Keratinocyte (primary cell): Measurements from ENCODE around the gene KDM6B. TPM values are rescaled to one million over a fixed set of nuclear protein-coding genes. Genes with fewer than 3 reads are reported as not detected.

Source experiments
- DNase-seq: peaks from one replicate; pipeline ENCODE4 v3.0.0-alpha.2; 2011; ENCODE audit warnings: low read depth, missing footprints, low spot score
- FAIRE-seq: peaks from 2 replicates; lab custom pipeline; 2011; peaks lifted over from hg19 to GRCh38; lab: Jason Lieb, UNC
- H2AFZ ChIP-seq: 2 replicates; pipeline ENCODE4 v1.6.0; 2012; ENCODE audit warnings: low read length, control low read depth, inconsistent platforms; ENCODE audit not compliant: control insufficient read depth
- H3K27ac ChIP-seq: 2 replicates; pipeline ENCODE4 v1.5.1; 2011; ENCODE audit warnings: low read length; ENCODE audit not compliant: control insufficient read depth, insufficient read depth
- H3K27me3 ChIP-seq: 3 replicates; pipeline ENCODE4 v1.6.0; 2011; ENCODE audit warnings: low read length; ENCODE audit not compliant: control insufficient read depth, insufficient read depth; ENCODE audit errors: extremely low read depth
- H3K36me3 ChIP-seq, 2 experiments: 2 replicates in 1 of 2; 3 replicates in 1 of 2; pipeline ENCODE4 v1.5.1; 2011; ENCODE audit warnings: low read length in 2 of 2, mild to moderate bottlenecking in 1 of 2; ENCODE audit not compliant: control insufficient read depth in 2 of 2, insufficient read depth in 2 of 2; ENCODE audit errors: extremely low read depth in 1 of 2
- H3K4me1 ChIP-seq: 3 replicates; pipeline ENCODE4 v1.5.1; 2011; ENCODE audit warnings: low read length; ENCODE audit not compliant: control insufficient read depth, insufficient read depth; ENCODE audit errors: extremely low read depth
- H3K4me2 ChIP-seq: 3 replicates; pipeline ENCODE4 v1.6.0; 2011; ENCODE audit warnings: low read depth, low read length; ENCODE audit not compliant: control insufficient read depth, insufficient read depth; ENCODE audit errors: extremely low read depth
- H3K4me3 ChIP-seq, 3 experiments: fragments of 200-600 bp in 1 of 3; sonication (generic) in 1 of 3; 2 replicates in 2 of 3; 3 replicates in 1 of 3; pipeline ENCODE4 v1.5.1; 2011 to 2016; ENCODE audit warnings: low read length in 3 of 3, mild to moderate bottlenecking in 3 of 3, control low read depth in 2 of 3, inconsistent platforms in 1 of 3, low read depth in 1 of 3, mixed read lengths in 1 of 3, mixed run types in 1 of 3, moderate library complexity in 1 of 3; ENCODE audit not compliant: control insufficient read depth in 2 of 3, insufficient read depth in 2 of 3; ENCODE audit errors: extremely low read depth in 1 of 3
- H3K79me2 ChIP-seq: 2 replicates; pipeline ENCODE4 v1.6.0; 2012; ENCODE audit warnings: low read length; ENCODE audit not compliant: control insufficient read depth, insufficient read depth
- H3K9ac ChIP-seq: 3 replicates; pipeline ENCODE4 v1.6.0; 2011; ENCODE audit warnings: low read length; ENCODE audit not compliant: control insufficient read depth, insufficient read depth; ENCODE audit errors: extremely low read depth
- H3K9me1 ChIP-seq: 3 replicates; pipeline ENCODE4 v1.6.0; 2011; ENCODE audit warnings: low read length; ENCODE audit not compliant: control insufficient read depth, insufficient read depth; ENCODE audit errors: extremely low read depth
- H3K9me3 ChIP-seq: 2 replicates; pipeline ENCODE4 v1.5.1; 2012; ENCODE audit warnings: low read depth, low read length; ENCODE audit not compliant: control insufficient read depth
- H4K20me1 ChIP-seq: 3 replicates; pipeline ENCODE4 v1.6.0; 2011; ENCODE audit warnings: low read length; ENCODE audit not compliant: control insufficient read depth, insufficient read depth; ENCODE audit errors: extremely low read depth
- CTCF ChIP-seq, 3 experiments: IDR thresholded peaks in 1 of 3; conservative IDR thresholded peaks in 1 of 3; optimal IDR thresholded peaks in 1 of 3; 2 replicates in 2 of 3; 3 replicates in 1 of 3; pipeline versions ENCODE3 to v1.5.1; 2011; ENCODE audit warnings: low read length in 3 of 3, mild to moderate bottlenecking in 3 of 3, moderate library complexity in 2 of 3, control low read depth in 1 of 3, inconsistent platforms in 1 of 3; ENCODE audit not compliant: insufficient read depth in 2 of 3; ENCODE audit errors: extremely low read depth in 1 of 3
- EZH2 ChIP-seq: IDR thresholded peaks from one replicate; pipeline ENCODE4 v1.6.1; 2012; ENCODE audit warnings: inconsistent platforms, mild to moderate bottlenecking, low read length, moderate library complexity
- dilution Hi-C: fragments of 300-500 bp; cut with MboI; formaldehyde crosslinking; loops from one replicate; pipeline ENCODE4 v1.7.0; 2020; ENCODE audit warnings: low sequenced_read_pairs; ENCODE audit not compliant: extremely low pct_ligation_motif_present
- polyA plus RNA-seq, 5 experiments: library from polyadenylated mRNA; depleted of rRNA in 3 of 5; stranded (reverse) in 3 of 5; stranded (forward) in 1 of 5; unstranded in 1 of 5; fragments of >200 nt; gene quantifications; 1 replicate in 1 of 5; 2 replicates in 3 of 5; 3 replicates in 1 of 5; pipeline versions ENCODE4 v1.2.1 to v1.2.3, GENCODE V29; 2011 to 2012; ENCODE audit warnings: missing spikeins in 2 of 5, low read depth in 1 of 5, low replicate concordance in 1 of 5

The KDM6B gene
- polyA plus RNA-seq, 1 donor (not counting 4 experiments of a cell fraction or from before 2014, with no cell fraction given): 1.6 TPM

- FAIRE-seq: no peak
- H3K9me1 ChIP-seq: no peaks in the 10 kb centered on the region
- no peak overlapping the region for H2AFZ ChIP-seq
- peak overlapping the region; percentile 99 for H3K4me2 ChIP-seq
- H3K79me2 ChIP-seq: peaks cover 24% of the 10 kb centered on the region
- dilution Hi-C loops: no loop called here
- peak overlapping the region; percentile 66 for H3K9ac ChIP-seq
- H4K20me1 ChIP-seq: peaks cover 3% of the 10 kb centered on the region
- H3K4me1 ChIP-seq: peaks cover 54% of the 10 kb centered on the region
- peak overlapping the region in 2 of 3 experiments; percentile 67 to 71 for H3K4me3 ChIP-seq
- no peak for DNase-seq
- H3K36me3 ChIP-seq: peaks cover 5 to 13% of the 10 kb centered on the region in 2 experiments
- H3K27me3 ChIP-seq: no peaks in the 10 kb centered on the region
- no peaks in the 10 kb centered on the region for H3K9me3 ChIP-seq
- peak overlapping the region; percentile 99 for H3K27ac ChIP-seq
- no peak for TF ChIP-seq EZH2
- TF ChIP-seq CTCF (optimal IDR thresholded peaks at IDR 0.05 in 1 of 3, IDR thresholded peaks at IDR 0.05 in 1 of 3, conservative IDR thresholded peaks at IDR 0.05 in 1 of 3; ENCODE audit: extremely low read depth in 1 of 3, insufficient read depth in 2 of 3, low read length in 3 of 3): no peak
Observed at GRCh38 chr17:7840875-7841274, 6.9 kb downstream of the KDM6B start.

DNA sequence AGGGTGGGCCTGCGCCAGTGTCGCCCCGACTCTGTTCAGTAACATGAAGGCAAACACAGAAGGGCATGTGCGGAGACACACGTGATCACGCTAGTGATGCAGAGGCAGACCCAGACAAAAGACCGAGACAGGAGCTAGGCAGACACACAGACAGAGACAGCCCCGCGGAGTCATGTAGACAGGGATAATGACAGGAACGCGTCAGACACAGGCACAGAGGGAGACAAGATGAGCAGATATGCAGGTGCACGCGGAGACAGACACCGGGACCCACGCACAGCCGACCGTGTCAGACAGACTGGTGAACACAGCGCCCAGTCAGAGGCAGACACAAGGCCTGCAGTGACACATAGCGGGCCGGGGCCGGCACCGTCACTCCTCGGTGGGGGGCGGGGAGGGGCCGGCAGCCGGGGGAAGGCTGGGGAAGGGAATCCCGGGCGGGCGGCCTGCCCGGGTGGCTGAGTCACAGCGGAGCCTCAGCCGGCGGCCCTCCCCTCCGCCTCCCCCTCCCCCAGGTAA is 7.4 kb downstream of the KDM6B start:
- dilution Hi-C loops: no loop called here
- H2AFZ ChIP-seq: peak overlapping the region; percentile 67
- H3K36me3 ChIP-seq: peaks cover 7 to 13% of the 10 kb centered on the region in 2 experiments
- peaks cover 3% of the 10 kb centered on the region for H4K20me1 ChIP-seq
- peak overlapping the region; percentile 67 to 98 (median 97) for H3K4me3 ChIP-seq
- peak overlapping the region; percentile 99 for H3K9ac ChIP-seq
- H3K4me2 ChIP-seq: peak overlapping the region; percentile 99
- H3K4me1 ChIP-seq: peaks cover 54% of the 10 kb centered on the region
- no peak for DNase-seq
- H3K79me2 ChIP-seq: peaks cover 26% of the 10 kb centered on the region
- H3K27ac ChIP-seq: peak overlapping the region; percentile 99
- peak; percentile 74 for FAIRE-seq
- H3K9me1 ChIP-seq: no peaks in the 10 kb centered on the region
- H3K9me3 ChIP-seq: no peaks in the 10 kb centered on the region
- TF ChIP-seq EZH2 (no peak), CTCF (optimal IDR thresholded peaks at IDR 0.05 in 1 of 3, IDR thresholded peaks at IDR 0.05 in 1 of 3, conservative IDR thresholded peaks at IDR 0.05 in 1 of 3; ENCODE audit: extremely low read depth in 1 of 3, insufficient read depth in 2 of 3, low read length in 3 of 3) (peak in 1 of 3 experiments; percentile 67)
- H3K27me3 ChIP-seq: no peaks in the 10 kb centered on the region
